Lower leg skin (tissue), 4 donors: ENCODE measurements around the gene RSPH9. TPM values are rescaled to one million over a fixed set of nuclear protein-coding genes. Genes with fewer than 3 reads are reported as not detected.

ENCODE experiments used
- DNase-seq, 2 donors: peaks; one replicate each; pipeline ENCODE4 v3.0.0-alpha.2; 2019; ENCODE audit warnings: low spot score in 2 of 2
- H3K4me3 ChIP-seq: fragments of 200-600 bp; sonication (generic); 2 replicates; pipeline ENCODE4 v1.5.1; 2017; ENCODE audit warnings: mild to moderate bottlenecking, low read depth; ENCODE audit not compliant: poor library complexity, severe bottlenecking
- CTCF ChIP-seq, 3 donors: fragments of 450-650 bp; IDR thresholded peaks; one replicate each; pipeline ENCODE4 v1.5.1; 2016; ENCODE audit warnings: antibody characterized with exemption in 3 of 3, mild to moderate bottlenecking in 3 of 3, moderate library complexity in 2 of 3
- POLR2A ChIP-seq, 2 donors: fragments of 450-650 bp; IDR thresholded peaks; one replicate each; pipeline ENCODE4 v1.6.1; 2016 to 2017; ENCODE audit warnings: antibody characterized with exemption in 2 of 2, mild to moderate bottlenecking in 1 of 2, moderate library complexity in 1 of 2
- WGBS, 2 donors: methylation state at CpG; one replicate each; pipeline ENCODE4 v1.1.5; 2018; 5-methylcytosine and 5-hydroxymethylcytosine counted together
- intact Hi-C: fragments of 100-400 bp; cut with DNase I; formaldehyde crosslinking; loops from one replicate; pipeline ENCODE4 v1.15.0; 2023; ENCODE audit warnings: low total_unique reads
- total RNA-seq, 4 donors: library from RNA; depleted of rRNA; stranded (reverse); fragments of >200 nt; gene quantifications; one replicate each; pipeline ENCODE4 v1.1.0, GENCODE V29; 2016

RSPH9 gene
- total RNA-seq, 4 donors from 2014 or later = 0.17 to 0.42 TPM; not detected in 2

- 80 to 82% methylated on average over 7 of the region's 7 CpGs for WGBS, 2 donors
- H3K4me3 ChIP-seq = no peak overlapping the region
- no peak for TF ChIP-seq CTCF (IDR thresholded peaks at IDR 0.05)
- no peak for TF ChIP-seq POLR2A (IDR thresholded peaks at IDR 0.05)
- no peak for DNase-seq
- intact Hi-C loops = no loop called here
These were observed 32.9 kb downstream of the RSPH9 start for GRCh38 chr6:43677759-43678158.

GRCh38 chr6:43678341-43678740 is 33.5 kb downstream of the RSPH9 start:
- TF ChIP-seq POLR2A (IDR thresholded peaks at IDR 0.05) (no peak), CTCF (IDR thresholded peaks at IDR 0.05) (no peak)
- WGBS, 2 donors = 92 to 96% methylated on average over 7 of the region's 7 CpGs
- no peak for DNase-seq
- no peak overlapping the region for H3K4me3 ChIP-seq
- intact Hi-C loops = no loop called here

GRCh38 chr6:43679057-43679456 is 34.2 kb downstream of the RSPH9 start:
- intact Hi-C loops = no loop called here
- no peak for DNase-seq
- no peak for TF ChIP-seq CTCF (IDR thresholded peaks at IDR 0.05)
- 84 to 88% methylated on average over 6 of the region's 6 CpGs for WGBS, 2 donors
- H3K4me3 ChIP-seq = no peak overlapping the region

- no peak overlapping the region for H3K4me3 ChIP-seq
- whole genome bisulfite sequencing, 2 donors = 72 to 80% methylated on average over 11 of the region's 11 CpGs
- TF ChIP-seq CTCF (IDR thresholded peaks at IDR 0.05) (no peak), POLR2A (IDR thresholded peaks at IDR 0.05) (no peak)
These were observed 35.7 kb downstream of the RSPH9 start for GRCh38 chr6:43680308-43681200.

GRCh38 chr6:43681303-43681702 is 36.5 kb downstream of the RSPH9 start:
- TF ChIP-seq POLR2A (IDR thresholded peaks at IDR 0.05) (no peak), CTCF (IDR thresholded peaks at IDR 0.05) (no peak)
- 78 to 82% methylated on average over 5 of the region's 5 CpGs for WGBS, 2 donors
- no peak overlapping the region for H3K4me3 ChIP-seq

More at GRCh38 chr6:43680308-43681200, 35.7 kb downstream of the RSPH9 start:
- intact Hi-C loops = no loop called here
- no peak for DNase-seq

More at GRCh38 chr6:43681303-43681702, 36.5 kb downstream of the RSPH9 start:
- intact Hi-C loops = no loop called here
- DNase-seq = no peak
